ENCODE measurements around the gene ARL2BP.

ARL2BP gene

DNA sequence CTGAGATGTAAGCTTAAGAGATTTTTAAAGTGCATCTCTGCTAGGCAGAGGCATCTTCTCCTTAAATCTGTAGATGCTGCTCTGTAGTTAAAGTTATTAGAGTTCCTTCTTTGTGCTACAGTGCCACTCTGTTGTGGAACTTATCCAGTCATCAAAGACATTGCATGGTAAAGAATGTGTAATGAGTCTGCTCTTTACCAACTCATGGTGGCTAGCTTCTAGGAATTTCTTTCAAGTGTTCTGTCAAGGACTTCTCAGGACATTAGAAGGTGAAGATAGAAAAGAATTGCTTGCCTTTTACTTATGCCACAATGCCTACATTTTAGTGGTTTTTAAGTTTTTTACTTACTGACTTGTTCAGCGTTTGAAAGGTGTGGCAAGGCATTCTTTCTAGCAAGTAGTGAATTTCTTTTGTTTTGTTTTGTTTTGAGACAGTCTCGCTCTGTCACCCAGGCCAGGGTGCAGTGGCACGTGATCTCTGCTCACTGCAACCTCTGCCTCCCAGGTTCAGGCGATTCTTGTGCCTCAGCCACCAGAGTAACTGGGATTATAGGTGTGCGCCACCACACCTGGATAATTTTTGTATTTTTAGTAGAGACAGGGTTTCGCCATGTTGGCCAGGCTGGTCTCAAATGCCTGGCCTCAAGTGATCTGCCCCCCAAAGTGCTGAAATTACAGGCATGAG lies 20.3 kb upstream of the ARL2BP start:
- H3K36me3 ChIP-seq (ENCODE audit: insufficient read depth), result no peaks in the 10 kb centered on the region
- TF ChIP-seq, protein P1, sequence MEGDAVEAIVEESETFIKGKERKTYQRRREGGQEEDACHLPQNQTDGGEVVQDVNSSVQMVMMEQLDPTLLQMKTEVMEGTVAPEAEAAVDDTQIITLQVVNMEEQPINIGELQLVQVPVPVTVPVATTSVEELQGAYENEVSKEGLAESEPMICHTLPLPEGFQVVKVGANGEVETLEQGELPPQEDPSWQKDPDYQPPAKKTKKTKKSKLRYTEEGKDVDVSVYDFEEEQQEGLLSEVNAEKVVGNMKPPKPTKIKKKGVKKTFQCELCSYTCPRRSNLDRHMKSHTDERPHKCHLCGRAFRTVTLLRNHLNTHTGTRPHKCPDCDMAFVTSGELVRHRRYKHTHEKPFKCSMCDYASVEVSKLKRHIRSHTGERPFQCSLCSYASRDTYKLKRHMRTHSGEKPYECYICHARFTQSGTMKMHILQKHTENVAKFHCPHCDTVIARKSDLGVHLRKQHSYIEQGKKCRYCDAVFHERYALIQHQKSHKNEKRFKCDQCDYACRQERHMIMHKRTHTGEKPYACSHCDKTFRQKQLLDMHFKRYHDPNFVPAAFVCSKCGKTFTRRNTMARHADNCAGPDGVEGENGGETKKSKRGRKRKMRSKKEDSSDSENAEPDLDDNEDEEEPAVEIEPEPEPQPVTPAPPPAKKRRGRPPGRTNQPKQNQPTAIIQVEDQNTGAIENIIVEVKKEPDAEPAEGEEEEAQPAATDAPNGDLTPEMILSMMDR (conservative IDR thresholded peaks at IDR 0.05; ENCODE audit: low read depth, low read length), result no peak

DNA sequence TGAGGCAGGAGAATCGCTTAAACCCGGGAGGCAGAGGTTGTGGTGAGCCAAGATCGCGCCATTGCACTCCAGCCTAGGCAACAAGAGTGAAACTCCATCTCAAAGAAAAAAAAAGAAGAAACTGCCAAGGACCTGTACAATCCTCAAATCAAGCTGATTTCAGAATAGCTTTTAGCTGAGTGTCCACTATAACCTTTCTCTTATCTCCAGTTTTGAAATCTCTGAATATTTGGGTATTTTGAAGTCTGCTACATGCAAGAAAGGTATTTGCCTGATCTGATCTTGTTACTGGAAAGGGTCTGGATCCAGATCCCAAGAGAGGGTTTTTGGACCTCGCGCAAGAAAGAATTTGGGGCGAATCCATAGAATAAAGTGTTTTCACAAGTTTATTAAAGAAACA lies 19.1 kb upstream of the ARL2BP start:
- TF ChIP-seq, protein P1 (conservative IDR thresholded peaks at IDR 0.05; ENCODE audit: low read depth, low read length), result no peak
- H3K36me3 ChIP-seq (ENCODE audit: insufficient read depth), result no peaks in the 10 kb centered on the region
- H3K4me1 ChIP-seq (ENCODE audit: low read depth, poor library complexity, severe bottlenecking), result no peaks in the 10 kb centered on the region

More for the DNA sequence above, 20.3 kb upstream of the ARL2BP start:
- Histone ChIP-seq H3K79me2 (ENCODE audit: insufficient read depth, low read depth) (no peaks in the 10 kb centered on the region), H3K27ac (no peak overlapping the region), H3K4me3 (IDR thresholded peaks at IDR 0.05; ENCODE audit: insufficient read depth, low read depth, low read length) (no peak overlapping the region), H3K27me3 (ENCODE audit: insufficient read depth, low read depth) (no peaks in the 10 kb centered on the region), H2AFZ (ENCODE audit: low read depth) (no peak overlapping the region), H3K4me1 (ENCODE audit: low read depth, poor library complexity, severe bottlenecking) (no peaks in the 10 kb centered on the region), H3K9ac (no peak overlapping the region), H4K20me1 (ENCODE audit: insufficient read depth) (no peaks in the 10 kb centered on the region), H3K4me2 (no peak overlapping the region)

DNA sequence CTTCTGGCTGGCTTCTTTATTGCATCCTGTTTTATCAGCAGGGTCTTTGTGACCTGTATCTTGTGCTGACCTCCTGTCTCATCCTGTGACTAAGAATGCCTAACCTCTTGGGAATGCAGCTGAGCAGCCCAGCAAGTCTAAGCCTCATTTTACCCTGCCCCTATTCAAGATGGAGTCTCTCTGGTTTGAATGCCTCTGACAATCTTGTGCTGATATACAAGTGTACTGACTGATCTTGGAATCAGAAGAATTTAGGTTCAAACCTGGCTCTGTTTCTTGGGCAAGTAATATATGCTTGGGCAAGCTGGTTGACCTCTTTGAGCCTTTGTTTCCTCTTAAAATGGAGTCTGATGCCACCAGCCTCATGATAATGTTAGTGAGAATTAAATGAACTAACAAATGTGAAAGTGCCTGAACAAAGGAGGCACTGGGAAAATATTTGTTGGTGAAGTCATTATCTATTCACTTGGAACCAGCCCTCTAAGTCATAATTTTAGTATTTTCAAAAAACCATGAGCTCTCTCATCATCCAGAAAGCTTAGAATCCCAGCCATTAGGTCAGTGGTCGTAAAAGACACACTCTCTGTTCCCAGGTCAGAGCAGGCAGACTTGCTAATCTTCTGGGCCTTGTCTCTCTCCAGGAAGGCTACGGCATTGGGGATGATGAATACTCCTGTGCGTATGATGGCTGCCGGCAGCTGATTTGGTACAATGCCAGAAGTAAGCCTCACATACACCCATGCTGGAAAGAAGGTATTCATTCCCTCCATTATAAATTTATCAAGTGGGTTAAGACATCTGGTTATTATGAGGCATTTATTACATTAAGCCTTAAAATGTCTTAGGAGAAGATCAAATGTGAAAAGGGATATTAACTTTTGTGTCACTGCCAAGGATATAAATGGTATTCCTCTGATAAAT lies 18.1 kb upstream of the ARL2BP start:
- no peaks in the 10 kb centered on the region for H3K27me3 ChIP-seq (ENCODE audit: insufficient read depth, low read depth)
- no peak overlapping the region for H3K4me3 ChIP-seq (IDR thresholded peaks at IDR 0.05; ENCODE audit: insufficient read depth, low read depth, low read length)
- no peak overlapping the region for H3K27ac ChIP-seq
- no peak overlapping the region for H3K4me2 ChIP-seq
- no peaks in the 10 kb centered on the region for H3K79me2 ChIP-seq (ENCODE audit: insufficient read depth, low read depth)
- no peak overlapping the region for H3K9ac ChIP-seq
- H3K36me3 ChIP-seq (ENCODE audit: insufficient read depth), result no peaks in the 10 kb centered on the region
- no peaks in the 10 kb centered on the region for H4K20me1 ChIP-seq (ENCODE audit: insufficient read depth)
- TF ChIP-seq, protein P1 (conservative IDR thresholded peaks at IDR 0.05; ENCODE audit: low read depth, low read length), result no peak
- no peaks in the 10 kb centered on the region for H3K4me1 ChIP-seq (ENCODE audit: low read depth, poor library complexity, severe bottlenecking)
- H2AFZ ChIP-seq (ENCODE audit: low read depth), result no peak overlapping the region

More for the DNA sequence above, 19.1 kb upstream of the ARL2BP start:
- H3K9ac ChIP-seq, result no peak overlapping the region
- H3K27ac ChIP-seq, result no peak overlapping the region
- no peak overlapping the region for H2AFZ ChIP-seq (ENCODE audit: low read depth)
- no peaks in the 10 kb centered on the region for H3K27me3 ChIP-seq (ENCODE audit: insufficient read depth, low read depth)
- no peaks in the 10 kb centered on the region for H4K20me1 ChIP-seq (ENCODE audit: insufficient read depth)
- H3K4me2 ChIP-seq, result no peak overlapping the region
- H3K4me3 ChIP-seq (IDR thresholded peaks at IDR 0.05; ENCODE audit: insufficient read depth, low read depth, low read length), result no peak overlapping the region
- H3K79me2 ChIP-seq (ENCODE audit: insufficient read depth, low read depth), result no peaks in the 10 kb centered on the region

DNA sequence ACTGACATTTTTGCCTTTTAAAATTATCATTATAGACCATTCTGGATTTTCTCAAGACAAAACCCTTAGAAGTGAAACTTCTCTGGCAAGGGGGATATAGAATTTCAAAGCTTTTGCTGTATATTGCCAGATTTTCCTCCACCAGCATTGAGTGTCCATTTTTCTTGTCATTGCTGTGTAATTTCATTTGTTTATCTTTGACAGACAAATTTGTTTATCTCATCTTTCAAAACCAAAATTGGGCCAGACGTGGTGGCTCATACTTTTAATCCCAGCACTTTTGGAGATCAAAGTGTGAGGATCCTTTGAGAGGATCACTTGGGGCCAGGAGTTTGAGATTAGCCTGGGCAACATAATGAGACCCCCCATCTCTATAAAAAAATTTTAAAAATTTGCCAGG lies 16.0 kb upstream of the ARL2BP start:
- Histone ChIP-seq H4K20me1 (ENCODE audit: insufficient read depth) (no peaks in the 10 kb centered on the region), H3K4me2 (no peak overlapping the region), H3K79me2 (ENCODE audit: insufficient read depth, low read depth) (no peaks in the 10 kb centered on the region), H3K9ac (no peak overlapping the region), H3K27ac (no peak overlapping the region), H3K36me3 (ENCODE audit: insufficient read depth) (no peaks in the 10 kb centered on the region), H2AFZ (ENCODE audit: low read depth) (no peak overlapping the region), H3K4me1 (ENCODE audit: low read depth, poor library complexity, severe bottlenecking) (no peaks in the 10 kb centered on the region), H3K27me3 (ENCODE audit: insufficient read depth, low read depth) (no peaks in the 10 kb centered on the region), H3K4me3 (IDR thresholded peaks at IDR 0.05; ENCODE audit: insufficient read depth, low read depth, low read length) (no peak overlapping the region)
- TF ChIP-seq, protein P1 (conservative IDR thresholded peaks at IDR 0.05; ENCODE audit: low read depth, low read length), result no peak
